ENCODE results near the gene DMWD.
"Not testable (repeated sequence)": the region's sequence is repeated elsewhere in the genome, so short reads cannot be mapped to it uniquely, and the experiment has no call there.

The DMWD gene

GRCh38 chr19:45799541-45799940 lies 6.9 kb upstream of the DMWD start:
- 83% methylated on average over 3 of the region's 5 CpGs; no CpG with 5 or more reads in 1 of the 2 experiments for WGBS, 2 experiments (ENCODE audit: insufficient coverage in 2 of 2)
- H3K36me3 ChIP-seq (ENCODE audit: control insufficient read depth, insufficient read depth, low read length); H3K27ac ChIP-seq (ENCODE audit: low read depth, low read length, severe bottlenecking); H3K9me3 ChIP-seq (ENCODE audit: control insufficient read depth, low read length); H3K4me1 ChIP-seq (ENCODE audit: control insufficient read depth, insufficient read depth, low read length, poor library complexity, severe bottlenecking); H3K4me3 ChIP-seq (ENCODE audit: extremely low read depth, insufficient read depth, low read length, poor library complexity, severe bottlenecking): not testable (repeated sequence)

GRCh38 chr19:45798995-45799517 lies 6.4 kb upstream of the DMWD start:
- H3K4me3 ChIP-seq (ENCODE audit: extremely low read depth, insufficient read depth, low read length, poor library complexity, severe bottlenecking): no peak overlapping the region
- H3K27ac ChIP-seq (ENCODE audit: low read depth, low read length, severe bottlenecking): no peak overlapping the region
- peaks cover 3% of the 10 kb centered on the region for H3K4me1 ChIP-seq (ENCODE audit: control insufficient read depth, insufficient read depth, low read length, poor library complexity, severe bottlenecking)
- WGBS, 2 experiments (ENCODE audit: insufficient coverage in 2 of 2): 17 to 26% methylated on average over 8 to 9 of the region's 10 CpGs
- H3K9me3 ChIP-seq (ENCODE audit: control insufficient read depth, low read length): no peaks in the 10 kb centered on the region
- H3K36me3 ChIP-seq (ENCODE audit: control insufficient read depth, insufficient read depth, low read length): no peaks in the 10 kb centered on the region

GRCh38 chr19:45794627-45795026 lies 2.0 kb upstream of the DMWD start:
- WGBS, 2 experiments (ENCODE audit: insufficient coverage in 2 of 2): 94 to 100% methylated on average over 1 to 2 of the region's 2 CpGs

GRCh38 chr19:45793876-45794275 lies 1.2 kb upstream of the DMWD start:
- 96 to 100% methylated on average over 2 to 3 of the region's 6 CpGs for WGBS, 2 experiments (ENCODE audit: insufficient coverage in 2 of 2)
- Histone ChIP-seq H3K27ac (ENCODE audit: low read depth, low read length, severe bottlenecking) (no peak overlapping the region), H3K9me3 (ENCODE audit: control insufficient read depth, low read length) (no peaks in the 10 kb centered on the region), H3K4me1 (ENCODE audit: control insufficient read depth, insufficient read depth, low read length, poor library complexity, severe bottlenecking) (peaks cover 15% of the 10 kb centered on the region), H3K4me3 (ENCODE audit: extremely low read depth, insufficient read depth, low read length, poor library complexity, severe bottlenecking) (no peak overlapping the region), H3K36me3 (ENCODE audit: control insufficient read depth, insufficient read depth, low read length) (peaks cover 17% of the 10 kb centered on the region)

More at GRCh38 chr19:45794627-45795026, 2.0 kb upstream of the DMWD start:
- peaks cover 10% of the 10 kb centered on the region for H3K36me3 ChIP-seq (ENCODE audit: control insufficient read depth, insufficient read depth, low read length)
- H3K4me3 ChIP-seq (ENCODE audit: extremely low read depth, insufficient read depth, low read length, poor library complexity, severe bottlenecking): no peak overlapping the region
- no peaks in the 10 kb centered on the region for H3K9me3 ChIP-seq (ENCODE audit: control insufficient read depth, low read length)
- H3K27ac ChIP-seq (ENCODE audit: low read depth, low read length, severe bottlenecking): no peak overlapping the region
- peaks cover 15% of the 10 kb centered on the region for H3K4me1 ChIP-seq (ENCODE audit: control insufficient read depth, insufficient read depth, low read length, poor library complexity, severe bottlenecking)

GRCh38 chr19:45793178-45793564 lies 526 bp upstream of the DMWD start:
- Histone ChIP-seq H3K4me1 (ENCODE audit: control insufficient read depth, insufficient read depth, low read length, poor library complexity, severe bottlenecking) (peaks cover 15% of the 10 kb centered on the region), H3K9me3 (ENCODE audit: control insufficient read depth, low read length) (no peaks in the 10 kb centered on the region), H3K4me3 (ENCODE audit: extremely low read depth, insufficient read depth, low read length, poor library complexity, severe bottlenecking) (no peak overlapping the region), H3K36me3 (ENCODE audit: control insufficient read depth, insufficient read depth, low read length) (peaks cover 24% of the 10 kb centered on the region), H3K27ac (ENCODE audit: low read depth, low read length, severe bottlenecking) (peak overlapping the region; percentile 60)
- 58 to 62% methylated on average over 3 of the region's 3 CpGs for whole genome bisulfite sequencing, 2 experiments (ENCODE audit: insufficient coverage in 2 of 2)

- WGBS, 2 experiments (ENCODE audit: insufficient coverage in 2 of 2): 11 to 13% methylated on average over 25 to 29 of the region's 31 CpGs
- H3K9me3 ChIP-seq (ENCODE audit: control insufficient read depth, low read length): no peaks in the 10 kb centered on the region
- H3K36me3 ChIP-seq (ENCODE audit: control insufficient read depth, insufficient read depth, low read length): peaks cover 37% of the 10 kb centered on the region
- H3K27ac ChIP-seq (ENCODE audit: low read depth, low read length, severe bottlenecking): no peak overlapping the region
- peaks cover 15% of the 10 kb centered on the region for H3K4me1 ChIP-seq (ENCODE audit: control insufficient read depth, insufficient read depth, low read length, poor library complexity, severe bottlenecking)
- H3K4me3 ChIP-seq (ENCODE audit: extremely low read depth, insufficient read depth, low read length, poor library complexity, severe bottlenecking): peak overlapping the region; percentile 82
These were observed 738 bp downstream of the DMWD start for GRCh38 chr19:45791744-45792469.

- H3K4me3 ChIP-seq (ENCODE audit: extremely low read depth, insufficient read depth, low read length, poor library complexity, severe bottlenecking): peak overlapping the region; percentile 82
- no peak overlapping the region for H3K27ac ChIP-seq (ENCODE audit: low read depth, low read length, severe bottlenecking)
- H3K9me3 ChIP-seq (ENCODE audit: control insufficient read depth, low read length): no peaks in the 10 kb centered on the region
- H3K36me3 ChIP-seq (ENCODE audit: control insufficient read depth, insufficient read depth, low read length): peaks cover 46% of the 10 kb centered on the region
- WGBS, 2 experiments (ENCODE audit: insufficient coverage in 2 of 2): 98% methylated on average over 8 of the region's 8 CpGs
- peaks cover 15% of the 10 kb centered on the region for H3K4me1 ChIP-seq (ENCODE audit: control insufficient read depth, insufficient read depth, low read length, poor library complexity, severe bottlenecking)
These were observed 1.7 kb downstream of the DMWD start for GRCh38 chr19:45790942-45791341.

GRCh38 chr19:45789035-45789786 lies 3.4 kb downstream of the DMWD start:
- Histone ChIP-seq H3K4me1 (ENCODE audit: control insufficient read depth, insufficient read depth, low read length, poor library complexity, severe bottlenecking) (peaks cover 16% of the 10 kb centered on the region), H3K27ac (ENCODE audit: low read depth, low read length, severe bottlenecking) (no peak overlapping the region), H3K9me3 (ENCODE audit: control insufficient read depth, low read length) (no peaks in the 10 kb centered on the region), H3K4me3 (ENCODE audit: extremely low read depth, insufficient read depth, low read length, poor library complexity, severe bottlenecking) (no peak overlapping the region), H3K36me3 (ENCODE audit: control insufficient read depth, insufficient read depth, low read length) (peaks cover 62% of the 10 kb centered on the region)
- 93 to 98% methylated on average over 10 to 12 of the region's 15 CpGs for WGBS, 2 experiments (ENCODE audit: insufficient coverage in 2 of 2)

- WGBS, 2 experiments (ENCODE audit: insufficient coverage in 2 of 2): 97 to 99% methylated on average over 20 to 21 of the region's 21 CpGs
- Histone ChIP-seq H3K4me1 (ENCODE audit: control insufficient read depth, insufficient read depth, low read length, poor library complexity, severe bottlenecking) (peaks cover 35% of the 10 kb centered on the region), H3K4me3 (ENCODE audit: extremely low read depth, insufficient read depth, low read length, poor library complexity, severe bottlenecking) (no peak overlapping the region), H3K36me3 (ENCODE audit: control insufficient read depth, insufficient read depth, low read length) (peaks cover 66% of the 10 kb centered on the region), H3K9me3 (ENCODE audit: control insufficient read depth, low read length) (no peaks in the 10 kb centered on the region), H3K27ac (ENCODE audit: low read depth, low read length, severe bottlenecking) (no peak overlapping the region)
These were observed 6.1 kb downstream of the DMWD start for GRCh38 chr19:45786533-45786894.

GRCh38 chr19:45785781-45786532 lies 6.7 kb downstream of the DMWD start:
- Histone ChIP-seq H3K27ac (ENCODE audit: low read depth, low read length, severe bottlenecking) (no peak overlapping the region), H3K4me3 (ENCODE audit: extremely low read depth, insufficient read depth, low read length, poor library complexity, severe bottlenecking) (no peak overlapping the region), H3K9me3 (ENCODE audit: control insufficient read depth, low read length) (no peaks in the 10 kb centered on the region), H3K4me1 (ENCODE audit: control insufficient read depth, insufficient read depth, low read length, poor library complexity, severe bottlenecking) (peaks cover 36% of the 10 kb centered on the region), H3K36me3 (ENCODE audit: control insufficient read depth, insufficient read depth, low read length) (peaks cover 64% of the 10 kb centered on the region)
- 95 to 97% methylated on average over 46 to 48 of the region's 57 CpGs for WGBS, 2 experiments (ENCODE audit: insufficient coverage in 2 of 2)

Data from mesodermal cell (in vitro differentiated cells).